ENCODE data around the gene SLC46A2.

SLC46A2 gene

DNA sequence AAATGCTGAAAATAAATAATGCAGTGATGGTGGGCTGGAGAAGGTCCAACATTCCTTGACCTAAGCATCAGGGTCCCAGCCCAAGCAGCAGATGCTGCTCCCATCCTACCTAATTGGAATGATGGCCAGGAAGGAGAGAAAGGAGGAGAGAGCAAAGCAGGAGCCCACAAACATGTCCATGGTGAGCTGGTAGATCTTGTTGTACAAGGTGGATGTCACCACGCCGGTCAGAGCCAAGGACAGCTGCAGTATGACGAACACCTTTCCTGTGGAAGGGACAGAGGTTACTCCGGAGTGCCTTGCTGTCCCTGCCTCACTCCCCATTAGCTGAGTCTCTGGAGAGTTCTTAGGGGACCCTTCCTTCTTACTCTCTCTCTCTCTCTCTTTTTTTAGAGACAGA is 4.3 kb downstream of the SLC46A2 start:
- DNase-seq (ENCODE audit: low read depth in 1 of 2, low spot score in 1 of 2), result no peak

DNA sequence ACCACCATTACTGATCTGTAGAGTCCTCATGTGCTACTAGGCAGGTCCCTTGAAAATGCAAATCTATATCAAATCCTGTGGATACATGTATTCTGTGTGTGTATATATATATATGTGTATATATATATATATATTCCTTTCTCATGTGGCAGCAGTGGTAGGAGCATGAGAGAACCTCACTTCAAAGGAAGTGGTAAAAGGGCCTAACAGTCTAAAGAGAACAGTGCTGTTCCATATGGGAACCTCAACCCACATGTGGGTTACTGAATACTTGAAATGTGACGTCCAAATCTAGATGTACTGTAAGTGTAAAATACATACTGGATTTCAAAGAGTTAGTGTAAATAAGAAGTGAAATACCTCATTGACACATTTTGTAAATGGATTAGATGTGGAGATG is 5.4 kb downstream of the SLC46A2 start:
- DNase-seq (ENCODE audit: low read depth in 1 of 2, low spot score in 1 of 2), result no peak

DNA sequence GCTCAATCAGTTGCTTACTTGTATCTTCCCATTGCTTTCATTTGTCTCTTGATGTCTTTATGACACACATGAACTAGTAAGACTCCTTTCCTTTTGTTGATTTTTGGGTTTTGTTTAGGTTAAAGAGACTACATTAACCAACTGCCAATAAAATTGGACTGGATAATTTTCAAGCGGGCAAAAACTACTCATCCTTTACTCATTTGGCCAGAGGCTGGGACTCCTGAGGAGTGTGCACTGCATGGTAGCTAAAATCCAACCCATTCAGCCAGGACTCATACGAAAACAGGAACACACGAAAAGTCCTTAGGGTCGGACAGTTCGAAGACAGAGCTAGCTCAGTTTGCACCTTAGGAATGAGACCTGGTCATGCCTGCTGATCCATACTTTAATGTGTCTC is 6.0 kb downstream of the SLC46A2 start:
- DNase-seq (ENCODE audit: low read depth in 1 of 2, low spot score in 1 of 2), result no peak

DNA sequence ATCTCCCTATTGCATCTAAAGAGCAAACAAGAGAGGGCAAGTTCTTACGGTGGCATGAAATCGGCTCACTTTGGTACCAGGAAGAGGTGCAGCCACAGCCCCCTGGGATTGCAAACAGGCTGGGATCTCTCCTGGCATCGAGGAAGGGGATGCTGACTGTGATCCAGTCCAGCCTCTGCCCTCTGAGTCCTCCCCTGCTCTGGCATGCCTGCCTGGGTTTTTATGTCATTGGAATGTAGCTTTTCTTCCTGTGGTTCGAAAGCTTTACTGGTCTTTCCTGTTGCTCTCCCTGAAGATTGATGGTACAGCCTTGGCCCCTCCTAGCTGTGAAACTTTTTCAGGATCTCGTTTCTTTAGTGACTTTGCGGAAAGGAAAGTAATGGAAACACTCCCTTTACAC is 6.6 kb downstream of the SLC46A2 start:
- no peak for DNase-seq (ENCODE audit: low read depth in 1 of 2, low spot score in 1 of 2)

DNA sequence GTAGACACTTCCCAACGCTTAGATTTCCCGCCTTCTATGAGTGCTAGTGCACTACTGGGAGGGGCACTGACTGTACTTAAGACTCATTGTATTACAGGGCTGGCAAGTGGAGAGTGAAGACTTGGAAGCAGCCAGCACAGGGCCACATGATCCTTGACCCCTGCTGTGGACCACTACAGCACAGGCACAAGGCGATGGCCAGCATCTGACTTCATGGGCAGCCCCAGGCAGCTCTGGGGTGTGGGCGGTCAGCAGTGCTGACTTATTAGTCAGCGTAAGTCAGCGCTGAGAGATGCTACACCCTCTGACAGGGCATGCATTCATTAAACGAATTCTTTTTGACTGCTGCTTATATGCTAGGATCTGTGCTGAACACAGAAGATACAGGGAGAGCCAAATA is 9.3 kb downstream of the SLC46A2 start:
- DNase-seq (ENCODE audit: low read depth in 1 of 2, low spot score in 1 of 2), result no peak

DNA sequence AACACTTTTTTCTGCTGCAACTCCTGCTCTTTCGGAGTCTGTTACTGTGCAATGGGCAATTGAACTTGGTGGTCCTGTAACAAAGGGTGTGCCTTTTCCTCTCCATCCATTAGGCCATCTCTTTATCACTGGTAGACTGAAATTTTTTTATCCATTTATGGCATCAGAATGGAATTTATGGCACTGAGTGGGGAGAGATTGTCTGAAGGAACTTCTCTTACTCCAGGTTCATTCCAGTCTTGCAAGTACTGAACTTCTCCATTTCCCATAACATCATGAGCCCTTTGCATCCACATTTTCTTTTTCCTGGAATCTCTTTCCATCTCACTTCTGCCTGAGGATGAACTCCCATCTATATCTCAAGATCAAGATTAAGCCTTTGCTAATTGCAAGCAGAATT is 10.0 kb downstream of the SLC46A2 start:
- no peak for DNase-seq (ENCODE audit: low read depth in 1 of 2, low spot score in 1 of 2)

DNA sequence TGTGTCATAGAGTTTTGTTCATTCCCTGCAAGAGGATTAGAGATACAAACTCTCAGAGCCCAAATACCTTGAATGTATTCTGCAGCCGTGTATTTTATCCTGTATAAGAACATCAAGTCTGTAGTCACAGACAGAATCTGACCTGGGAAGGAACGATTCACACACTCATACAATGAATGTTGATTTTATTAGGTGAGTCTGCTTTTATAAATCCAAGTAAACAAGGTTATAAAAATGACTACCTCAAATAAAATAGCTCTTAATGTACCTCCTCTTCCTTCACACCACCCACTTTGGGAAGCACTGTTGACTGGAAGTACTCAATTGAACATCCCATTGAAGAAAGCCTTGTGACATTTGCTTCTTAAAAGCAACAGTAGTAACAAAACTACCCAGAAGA is 11.9 kb downstream of the SLC46A2 start:
- no peak for DNase-seq (ENCODE audit: low read depth in 1 of 2, low spot score in 1 of 2)

DNA sequence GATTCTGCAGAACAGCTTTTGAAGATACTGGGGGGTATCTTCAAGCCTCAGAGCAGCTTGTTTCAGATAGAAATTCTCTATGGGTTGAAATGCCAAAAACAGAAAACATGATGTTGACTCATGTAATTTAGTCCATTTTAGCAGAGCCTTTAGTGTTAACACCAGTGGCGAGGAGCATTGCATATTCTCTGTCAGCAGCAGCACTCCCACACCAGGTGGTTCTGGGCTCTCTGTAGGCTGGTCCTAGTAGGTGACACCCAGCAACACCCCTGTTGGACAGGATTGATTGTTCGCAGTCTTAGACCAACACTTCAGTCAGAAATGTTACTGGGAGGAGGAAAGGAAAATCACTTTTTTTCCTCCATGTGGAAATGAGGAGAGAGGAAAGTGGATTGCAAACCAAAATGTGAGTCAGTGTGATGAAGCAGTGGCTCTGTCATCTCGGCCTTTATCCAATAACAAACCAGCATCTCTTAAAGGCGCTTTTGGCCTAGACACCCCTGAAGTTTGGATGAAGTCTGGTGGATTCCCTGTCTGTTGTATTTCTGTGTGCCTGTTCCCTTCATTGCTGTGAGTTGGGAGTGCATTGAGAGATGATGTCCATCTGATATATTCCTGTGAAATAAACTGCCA is 16.8 kb downstream of the SLC46A2 start:
- no peak for DNase-seq (ENCODE audit: low read depth in 1 of 2, low spot score in 1 of 2)

DNA sequence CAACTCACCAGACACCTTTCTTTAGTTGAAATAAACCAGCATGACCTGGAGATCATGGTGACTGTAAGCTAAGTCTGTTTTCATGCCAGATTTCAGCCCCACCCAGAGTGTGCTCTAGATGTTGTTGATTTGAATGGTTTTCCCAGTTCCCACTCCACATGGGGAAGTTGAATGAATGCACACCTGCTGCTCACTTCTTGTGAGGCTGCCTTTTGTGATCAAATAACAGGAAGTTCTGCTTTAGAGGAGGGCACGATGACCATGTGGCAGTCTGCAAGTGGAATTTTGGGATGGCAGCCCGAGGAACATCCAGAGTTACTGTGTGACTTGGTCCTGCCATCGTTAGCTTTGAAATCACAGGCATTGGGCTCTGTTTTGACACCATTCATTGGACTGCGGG is 18.7 kb downstream of the SLC46A2 start:
- no peak for DNase-seq (ENCODE audit: low read depth in 1 of 2, low spot score in 1 of 2)

DNA sequence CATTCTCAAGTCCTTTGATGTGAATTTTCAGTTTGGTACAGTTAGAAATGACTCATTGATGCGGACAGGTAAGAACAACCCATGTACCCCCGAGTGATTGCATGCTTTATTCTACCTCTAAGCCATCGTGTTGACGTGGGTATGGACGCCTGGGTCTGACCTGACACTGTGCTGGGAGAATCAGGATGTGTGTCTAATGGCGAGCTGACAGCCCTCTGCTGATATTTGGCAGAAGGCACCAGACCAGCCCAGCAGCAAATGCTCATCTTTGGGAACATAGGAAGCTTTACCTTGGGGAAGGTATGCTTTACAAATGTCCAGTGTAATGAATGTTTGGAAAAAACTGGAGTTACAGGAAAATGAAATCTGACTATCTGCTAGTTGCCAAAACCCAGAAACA is 20.1 kb downstream of the SLC46A2 start:
- DNase-seq (ENCODE audit: low read depth in 1 of 2, low spot score in 1 of 2), result no peak

DNA sequence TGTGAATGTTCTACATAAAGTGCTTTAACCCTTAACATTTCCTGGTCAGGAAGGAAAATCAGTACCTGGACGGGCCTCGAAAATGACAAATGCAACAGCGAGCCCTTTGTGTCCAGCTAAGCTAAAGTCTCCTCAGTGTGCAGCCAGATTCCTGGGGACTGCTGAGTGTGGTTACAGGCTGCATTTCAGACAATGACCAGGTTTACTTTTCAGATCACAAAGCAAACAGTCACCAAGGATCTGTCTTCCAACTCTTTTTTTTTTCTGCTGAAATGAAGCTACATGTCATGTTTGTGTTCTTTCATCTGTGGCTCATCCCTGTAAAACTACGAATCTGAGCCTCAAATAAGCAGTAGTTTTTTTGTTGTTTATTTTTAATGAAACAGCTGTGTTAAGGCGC is 20.8 kb downstream of the SLC46A2 start:
- DNase-seq (ENCODE audit: low read depth in 1 of 2, low spot score in 1 of 2), result no peak

DNA sequence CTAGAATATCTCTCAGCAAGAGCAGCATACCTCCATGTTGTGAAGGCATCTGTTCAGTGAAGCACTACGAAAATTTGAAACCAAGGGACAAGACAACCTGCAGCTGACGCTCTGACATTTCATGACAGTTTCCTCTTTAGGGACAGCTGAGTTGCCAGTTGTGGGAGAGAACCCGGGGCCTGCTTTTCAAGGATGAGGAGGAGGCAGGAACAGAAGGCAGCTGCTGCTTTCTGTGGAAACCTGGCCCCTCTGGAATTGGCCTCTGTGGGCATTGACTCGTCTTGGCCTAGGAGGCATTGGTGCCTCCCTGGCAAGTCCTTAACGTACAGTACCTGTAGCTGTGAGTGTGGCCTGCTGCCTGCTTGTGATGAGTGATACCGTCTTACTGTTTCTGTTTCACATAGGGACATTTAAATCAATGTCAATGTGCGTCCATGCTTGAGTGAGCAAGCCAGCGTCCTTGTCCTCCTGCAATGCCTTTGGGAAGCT is 21.6 kb downstream of the SLC46A2 start:
- DNase-seq (ENCODE audit: low read depth in 1 of 2, low spot score in 1 of 2), result no peak

DNA sequence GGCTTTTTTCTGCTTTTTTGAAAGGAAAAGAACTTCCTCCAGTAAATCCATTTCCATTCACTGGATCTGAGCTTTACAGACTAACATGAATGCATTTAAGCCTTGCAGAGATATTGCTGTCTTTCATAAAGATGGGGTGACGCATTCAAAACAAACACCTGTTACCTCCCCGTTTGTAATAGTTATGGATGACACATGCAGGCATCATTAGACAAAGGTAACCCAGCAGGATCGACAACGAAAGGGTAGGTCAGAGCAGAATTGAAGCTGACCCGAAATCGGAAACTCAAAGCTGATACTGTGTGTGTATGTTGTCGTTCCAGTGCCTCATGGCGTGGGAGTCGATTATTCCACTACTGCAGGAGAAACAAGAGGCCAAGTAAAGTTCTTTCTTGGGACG is 22.2 kb downstream of the SLC46A2 start:
- no peak for DNase-seq (ENCODE audit: low read depth in 1 of 2, low spot score in 1 of 2)

DNA sequence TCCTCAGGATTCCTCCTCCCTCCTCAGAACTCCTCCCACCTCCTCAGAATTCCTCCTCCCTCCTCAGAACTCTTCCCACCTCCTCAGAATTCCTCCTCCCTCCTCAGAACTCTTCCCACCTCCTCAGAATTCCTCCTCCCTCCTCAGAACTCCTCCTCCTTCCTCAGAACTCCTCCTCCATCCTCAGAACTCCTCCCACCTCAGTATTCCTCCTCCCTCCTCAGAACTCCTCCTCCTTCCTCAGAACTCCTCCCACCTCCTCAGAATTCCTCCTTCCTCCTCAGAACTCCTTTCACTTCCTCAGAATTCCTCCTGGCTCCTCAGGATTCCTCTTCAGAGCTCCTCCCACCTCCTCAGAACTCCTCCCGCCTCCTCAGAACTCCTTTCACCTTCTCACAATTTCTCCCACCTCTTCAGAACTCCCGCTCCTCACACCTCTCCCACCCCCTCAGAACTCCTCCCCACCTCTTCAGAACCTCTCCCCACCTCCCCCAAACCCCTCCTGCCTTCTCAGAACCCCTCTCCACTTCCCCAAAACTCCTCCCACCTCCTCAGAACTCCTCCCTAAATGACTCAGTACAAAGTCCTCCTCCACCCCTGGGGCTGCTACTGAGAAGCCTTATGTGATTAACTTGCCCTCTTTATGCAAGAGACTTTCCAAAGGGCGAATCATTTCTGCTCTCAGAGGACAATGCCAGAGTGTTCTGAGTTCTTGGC is 23.2 kb downstream of the SLC46A2 start:
- DNase-seq (ENCODE audit: low read depth in 1 of 2, low spot score in 1 of 2), result no peak

DNA sequence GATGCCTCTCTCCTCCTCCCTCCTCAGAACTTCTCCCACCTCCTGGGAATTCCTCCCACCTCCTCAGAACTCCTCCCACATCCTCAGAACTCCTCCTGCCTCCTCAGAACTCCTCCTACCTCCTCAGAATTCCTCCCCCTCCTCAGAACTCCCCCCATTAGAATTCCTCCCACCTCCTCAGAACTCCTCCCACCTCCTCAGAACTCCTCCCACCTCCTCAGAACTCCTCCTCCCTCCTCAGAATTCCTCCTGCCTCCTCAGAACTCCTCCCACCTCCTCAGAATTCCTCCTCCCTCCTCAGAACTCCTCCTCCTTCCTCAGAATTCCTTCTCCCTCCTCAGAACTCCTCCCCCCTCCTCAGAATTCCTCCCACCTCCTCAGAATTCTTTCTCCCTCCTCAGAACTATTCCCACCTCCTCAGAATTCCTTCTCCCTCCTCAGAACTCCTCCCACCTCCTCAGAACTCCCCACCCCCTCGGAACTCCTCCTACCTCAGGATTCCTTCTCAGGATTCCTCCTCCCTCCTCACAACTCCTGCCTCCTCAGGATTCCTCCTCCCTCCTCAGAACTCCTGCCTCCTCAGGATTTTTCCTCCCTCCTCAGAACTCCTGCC is 23.9 kb downstream of the SLC46A2 start:
- no peak for DNase-seq (ENCODE audit: low read depth in 1 of 2, low spot score in 1 of 2)

DNA sequence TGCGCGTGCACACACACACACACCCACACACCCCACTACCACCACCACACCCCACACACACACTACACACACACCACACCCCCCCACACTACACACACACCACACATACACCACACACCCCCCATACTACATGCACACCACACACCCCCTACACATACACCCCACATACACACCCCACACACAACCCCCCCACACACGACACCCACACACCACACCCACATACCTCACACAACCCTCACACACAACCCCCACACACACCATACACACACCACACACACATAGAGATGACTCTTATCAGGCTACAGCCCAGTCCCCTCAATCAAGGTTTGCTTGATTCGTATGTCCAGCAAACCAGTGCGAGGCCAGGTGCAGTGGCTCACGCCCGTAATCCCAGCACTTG is 25.7 kb downstream of the SLC46A2 start:
- DNase-seq (ENCODE audit: low read depth in 1 of 2, low spot score in 1 of 2), result no peak

DNA sequence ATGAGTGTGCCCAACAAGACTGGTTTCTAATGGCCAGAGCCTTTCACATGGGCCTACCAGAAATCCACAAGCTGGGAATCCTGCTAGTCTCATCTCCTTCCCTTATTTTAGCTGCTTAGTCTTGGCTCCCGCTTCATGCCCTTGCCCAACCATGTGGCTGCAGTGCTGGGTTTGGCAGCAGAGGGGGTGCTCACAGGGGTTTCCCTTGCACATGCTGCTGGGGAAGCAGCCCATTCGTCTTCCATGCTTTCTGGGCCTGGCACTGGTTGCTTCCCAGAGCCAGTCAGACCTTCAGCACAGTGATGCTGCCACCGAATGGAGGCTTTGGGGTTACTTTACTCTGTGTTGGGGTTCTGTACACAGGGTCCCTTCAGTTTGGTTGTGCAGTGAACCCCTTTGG is 26.3 kb downstream of the SLC46A2 start:
- DNase-seq (ENCODE audit: low read depth in 1 of 2, low spot score in 1 of 2), result no peak

DNA sequence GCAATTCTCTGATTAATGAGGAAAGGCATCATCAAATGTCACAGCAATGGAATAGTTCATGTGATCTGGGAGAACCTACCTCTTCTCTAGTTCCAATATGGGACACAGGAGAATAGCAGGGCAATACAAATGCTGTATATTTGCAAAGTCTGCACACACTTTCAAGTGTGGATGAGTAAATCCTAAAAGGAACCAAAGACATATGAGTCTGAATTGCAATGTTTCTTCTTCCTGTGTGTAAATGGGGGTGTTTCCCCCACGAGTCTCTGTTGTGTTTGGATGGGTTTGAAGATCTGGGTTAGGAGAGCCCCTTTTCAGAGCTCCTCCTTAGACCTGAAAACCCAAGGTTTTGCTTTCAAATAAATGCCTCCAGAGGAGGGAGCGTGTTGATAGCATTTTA is 26.9 kb downstream of the SLC46A2 start:
- DNase-seq (ENCODE audit: low read depth in 1 of 2, low spot score in 1 of 2), result no peak

DNA sequence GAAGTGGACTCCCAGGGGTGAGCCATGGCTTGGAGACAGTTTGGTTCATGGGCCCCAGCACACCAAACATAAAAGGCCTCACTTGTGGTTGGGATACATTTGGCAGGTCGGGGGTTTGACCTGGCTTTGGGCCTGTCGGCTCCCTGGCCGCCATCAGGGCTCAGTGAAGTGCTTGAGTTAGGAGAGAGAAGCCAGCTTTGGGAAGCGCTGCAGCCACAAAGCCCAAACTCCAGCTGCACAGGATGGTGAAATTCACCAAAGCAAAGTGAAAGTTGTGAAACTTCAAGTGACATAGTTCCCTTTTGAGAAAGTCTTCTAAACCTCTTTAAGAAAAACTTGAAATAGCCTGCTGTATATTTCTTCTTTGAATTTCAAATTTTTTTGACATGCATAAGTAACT is 27.5 kb downstream of the SLC46A2 start:
- DNase-seq (ENCODE audit: low read depth in 1 of 2, low spot score in 1 of 2), result no peak

DNA sequence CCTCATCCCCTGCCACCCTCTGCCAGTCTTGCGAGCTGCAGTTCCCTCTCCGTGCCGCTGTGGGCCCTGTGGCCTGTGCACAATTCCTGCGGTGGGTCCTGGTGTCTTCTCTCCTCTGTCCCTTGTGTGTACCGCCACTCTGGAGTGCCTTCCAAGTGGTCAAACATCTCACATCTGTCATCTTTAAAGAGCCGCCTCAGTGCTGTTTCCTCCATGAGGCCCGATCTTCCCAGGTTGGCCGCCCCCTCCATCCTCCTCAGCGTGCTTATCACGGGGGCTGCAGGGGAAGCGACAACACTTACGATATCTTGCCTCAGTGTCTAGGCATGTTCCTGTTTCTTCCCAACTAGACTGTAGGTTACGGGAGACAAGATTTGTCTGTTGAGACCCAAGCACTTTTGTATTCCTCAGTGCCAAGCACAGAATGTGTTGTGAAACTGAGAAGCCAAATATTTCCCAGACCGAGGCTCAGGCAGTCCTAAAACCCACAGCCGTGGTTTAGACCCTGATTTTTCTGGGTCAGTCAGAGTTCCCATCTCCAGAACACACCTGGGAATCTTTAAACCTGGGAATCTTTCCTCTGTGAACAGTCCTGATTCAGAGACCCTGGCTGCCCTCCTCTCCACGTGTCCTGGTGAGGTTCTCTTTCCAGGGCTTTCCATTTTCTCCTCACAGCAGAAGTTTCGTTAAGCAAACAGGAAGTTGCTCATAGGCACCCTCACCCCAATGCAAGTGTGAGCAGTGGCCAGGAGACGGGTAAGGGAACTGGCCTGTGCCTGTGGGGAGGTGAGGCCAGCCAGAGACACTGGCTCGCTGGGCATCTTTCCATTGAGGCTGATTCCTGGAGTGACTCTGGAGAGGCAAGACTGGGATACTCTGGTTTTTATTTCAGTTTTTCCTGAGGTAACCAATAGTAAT is 28.8 kb downstream of the SLC46A2 start:
- DNase-seq (ENCODE audit: low read depth in 1 of 2, low spot score in 1 of 2), result no peak

DNA sequence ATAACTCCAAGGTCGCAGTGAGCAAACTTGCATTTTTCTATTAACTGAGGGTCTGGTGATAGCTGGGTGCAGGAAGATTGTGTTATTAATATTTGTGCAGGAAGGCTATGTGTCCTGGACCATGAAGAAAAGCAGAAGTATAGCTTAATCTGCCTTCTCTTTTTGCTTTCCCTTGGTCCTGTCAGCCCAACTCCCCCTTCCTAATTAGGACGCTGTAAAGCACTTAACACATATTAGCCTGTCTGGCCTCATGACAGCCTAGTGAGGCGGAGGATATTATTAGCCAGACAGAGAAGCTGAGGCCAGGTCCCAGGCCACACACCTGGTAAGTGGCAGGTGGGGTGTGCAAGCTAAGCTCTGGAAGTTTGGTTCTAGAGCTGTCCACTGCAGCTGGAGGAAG is 29.5 kb downstream of the SLC46A2 start:
- no peak for DNase-seq (ENCODE audit: low read depth in 1 of 2, low spot score in 1 of 2)

DNA sequence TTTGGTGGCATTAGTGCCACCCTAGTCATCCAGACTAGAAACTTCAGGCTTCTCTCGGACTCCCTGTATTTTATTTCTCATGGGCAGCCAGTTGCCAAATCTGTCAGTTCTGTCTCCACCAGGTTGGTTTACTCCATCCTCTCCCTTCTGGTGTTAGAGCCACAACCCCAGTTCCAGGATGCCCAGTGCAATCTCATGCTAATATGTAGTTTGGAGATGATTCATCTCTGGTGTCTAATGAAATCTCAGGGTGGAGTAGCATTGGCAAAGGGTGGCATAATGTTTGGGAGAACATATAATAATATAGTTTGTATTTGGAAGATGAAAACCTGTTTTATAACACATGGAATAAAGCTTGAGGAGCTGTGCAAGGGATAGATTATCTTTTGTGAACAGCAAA is 30.2 kb downstream of the SLC46A2 start:
- no peak for DNase-seq (ENCODE audit: low read depth in 1 of 2, low spot score in 1 of 2)
